Smooth muscle cell of the umbilical artery (primary cell): ENCODE results near the gene RNF145. TPM values are rescaled to one million over a fixed set of nuclear protein-coding genes. Genes with fewer than 3 reads are reported as not detected.

Experiments used
- total RNA-seq: library from RNA; depleted of rRNA; stranded (reverse); fragments of >200 nt; gene quantifications from 2 replicates; pipeline ENCODE4 v1.2.3, GENCODE V29; 2014

RNF145 gene, protein sequence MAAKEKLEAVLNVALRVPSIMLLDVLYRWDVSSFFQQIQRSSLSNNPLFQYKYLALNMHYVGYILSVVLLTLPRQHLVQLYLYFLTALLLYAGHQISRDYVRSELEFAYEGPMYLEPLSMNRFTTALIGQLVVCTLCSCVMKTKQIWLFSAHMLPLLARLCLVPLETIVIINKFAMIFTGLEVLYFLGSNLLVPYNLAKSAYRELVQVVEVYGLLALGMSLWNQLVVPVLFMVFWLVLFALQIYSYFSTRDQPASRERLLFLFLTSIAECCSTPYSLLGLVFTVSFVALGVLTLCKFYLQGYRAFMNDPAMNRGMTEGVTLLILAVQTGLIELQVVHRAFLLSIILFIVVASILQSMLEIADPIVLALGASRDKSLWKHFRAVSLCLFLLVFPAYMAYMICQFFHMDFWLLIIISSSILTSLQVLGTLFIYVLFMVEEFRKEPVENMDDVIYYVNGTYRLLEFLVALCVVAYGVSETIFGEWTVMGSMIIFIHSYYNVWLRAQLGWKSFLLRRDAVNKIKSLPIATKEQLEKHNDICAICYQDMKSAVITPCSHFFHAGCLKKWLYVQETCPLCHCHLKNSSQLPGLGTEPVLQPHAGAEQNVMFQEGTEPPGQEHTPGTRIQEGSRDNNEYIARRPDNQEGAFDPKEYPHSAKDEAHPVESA
- total RNA-seq: 53.2 and 61.6 TPM in 2 replicates

DNA sequence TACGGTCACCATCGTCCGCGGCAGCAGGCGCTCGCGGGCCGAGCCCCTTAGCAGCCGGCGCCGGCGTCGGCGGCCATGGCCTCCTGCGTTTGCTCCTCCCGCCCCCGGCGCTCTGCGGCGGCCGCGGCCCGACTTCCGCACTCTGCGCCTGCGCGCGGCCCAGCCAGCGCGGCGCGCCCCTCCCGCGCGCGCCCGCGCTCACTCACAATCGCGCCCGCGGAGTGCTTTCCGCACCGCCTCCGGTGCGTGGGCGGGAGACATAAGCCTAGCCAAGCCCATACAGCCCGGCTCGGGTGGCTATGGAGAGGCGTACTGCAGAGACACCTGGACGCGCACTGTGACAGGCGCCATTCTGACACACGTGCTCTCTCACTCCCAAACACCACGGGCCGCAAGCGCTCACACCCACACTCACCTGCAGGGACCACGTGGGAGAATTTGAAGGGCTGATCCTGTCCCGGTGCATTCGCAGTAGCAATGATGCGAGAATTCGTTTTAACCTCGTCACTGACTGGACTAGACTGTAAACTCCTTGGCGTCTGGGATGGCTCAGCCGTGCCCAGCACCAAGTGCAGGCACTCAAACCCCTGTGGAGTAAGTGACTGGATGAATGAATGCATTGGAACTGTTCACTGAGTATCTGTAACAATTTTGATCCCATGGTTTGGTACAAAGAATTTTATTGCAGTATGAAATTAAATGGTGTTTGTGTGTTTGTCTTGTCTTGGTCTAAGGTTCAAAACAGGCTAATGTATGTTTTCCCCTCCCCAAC is at the start of gene RNF145:
Gene RNF145, minus strand, starts transcription at position 116 of the 772 bp plus-strand sequence. CDS start 5,936 bp downstream, outside the sequence.

Other genes starting within 250 kb of the RNF145 start
- 4.2 TPM in 2 replicates for gene EBF1, start 109.6 kb downstream of the RNF145 start, total RNA-seq
- gene UBLCP1, start 53.7 kb upstream of the RNF145 start, total RNA-seq: 18.7 and 25.7 TPM in 2 replicates
- gene IL12B, start 120.9 kb upstream of the RNF145 start, total RNA-seq: not detected in 2 replicates